ENCODE results near the gene RNF213.

- TF ChIP-seq, protein P1, sequence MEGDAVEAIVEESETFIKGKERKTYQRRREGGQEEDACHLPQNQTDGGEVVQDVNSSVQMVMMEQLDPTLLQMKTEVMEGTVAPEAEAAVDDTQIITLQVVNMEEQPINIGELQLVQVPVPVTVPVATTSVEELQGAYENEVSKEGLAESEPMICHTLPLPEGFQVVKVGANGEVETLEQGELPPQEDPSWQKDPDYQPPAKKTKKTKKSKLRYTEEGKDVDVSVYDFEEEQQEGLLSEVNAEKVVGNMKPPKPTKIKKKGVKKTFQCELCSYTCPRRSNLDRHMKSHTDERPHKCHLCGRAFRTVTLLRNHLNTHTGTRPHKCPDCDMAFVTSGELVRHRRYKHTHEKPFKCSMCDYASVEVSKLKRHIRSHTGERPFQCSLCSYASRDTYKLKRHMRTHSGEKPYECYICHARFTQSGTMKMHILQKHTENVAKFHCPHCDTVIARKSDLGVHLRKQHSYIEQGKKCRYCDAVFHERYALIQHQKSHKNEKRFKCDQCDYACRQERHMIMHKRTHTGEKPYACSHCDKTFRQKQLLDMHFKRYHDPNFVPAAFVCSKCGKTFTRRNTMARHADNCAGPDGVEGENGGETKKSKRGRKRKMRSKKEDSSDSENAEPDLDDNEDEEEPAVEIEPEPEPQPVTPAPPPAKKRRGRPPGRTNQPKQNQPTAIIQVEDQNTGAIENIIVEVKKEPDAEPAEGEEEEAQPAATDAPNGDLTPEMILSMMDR (IDR thresholded peaks at IDR 0.05), result no peak
- TF ChIP-seq POLR2A (IDR thresholded peaks at IDR 0.05), result no peak
These were observed 11.6 kb upstream of the RNF213 start for GRCh38 chr17:80248894-80249710.

All from adrenal gland (tissue), 5 donors.